ENCODE results near the gene PCK1. TPM values are rescaled to one million over a fixed set of nuclear protein-coding genes. Genes with fewer than 3 reads are reported as not detected.
A peak's percentile ranks its signal among the peaks of the same experiment; 100 is the strongest.
"Not testable (repeated sequence)": the region's sequence is repeated elsewhere in the genome, so short reads cannot be mapped to it uniquely, and the experiment has no call there.

PCK1 gene
- total RNA-seq: 100 to 1,000 TPM; 103 to 386 (median 203) TPM

DNA sequence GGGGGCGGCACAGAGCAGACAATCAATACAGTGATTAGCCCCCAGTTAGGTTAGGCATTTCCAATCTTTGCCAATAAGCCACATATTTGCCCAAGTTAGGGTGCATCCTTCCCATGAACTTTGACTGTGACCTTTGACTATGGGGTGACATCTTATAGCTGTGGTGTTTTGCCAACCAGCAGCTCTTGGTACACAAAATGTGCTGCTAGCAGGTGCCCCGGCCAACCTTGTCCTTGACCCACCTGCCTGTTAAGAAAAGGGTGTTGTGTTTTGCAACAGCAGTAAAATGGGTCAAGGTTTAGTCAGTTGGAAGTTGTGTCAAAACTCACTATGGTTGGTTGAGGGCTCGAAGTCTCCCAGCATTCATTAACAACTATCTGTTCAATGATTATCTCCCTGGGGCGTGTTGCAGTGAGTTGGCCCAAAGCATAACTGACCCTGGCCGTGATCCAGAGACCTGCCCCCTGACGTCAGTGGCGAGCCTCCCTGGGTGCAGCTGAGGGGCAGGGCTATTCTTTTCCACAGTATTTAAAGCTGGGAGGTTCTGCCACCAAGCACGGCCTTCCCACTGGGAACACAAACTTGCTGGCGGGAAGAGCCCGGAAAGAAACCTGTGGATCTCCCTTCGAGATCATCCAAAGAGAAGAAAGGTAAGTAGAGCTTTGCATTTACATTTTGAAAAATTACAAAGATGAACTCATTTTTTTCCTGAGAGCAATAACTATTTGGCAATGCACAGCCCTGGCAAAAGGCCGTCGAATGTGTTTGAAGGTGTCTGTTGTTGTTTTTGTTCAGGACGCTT lies at the start of gene PCK1:
TSS of gene PCK1 (plus strand) at position 557 of the 802 bp plus-strand sequence. CDS start 302 bp downstream, outside the sequence.
- peak; percentile 87 for ATAC-seq (ENCODE audit: low FRiP score)
- TF ChIP-seq, protein P1, sequence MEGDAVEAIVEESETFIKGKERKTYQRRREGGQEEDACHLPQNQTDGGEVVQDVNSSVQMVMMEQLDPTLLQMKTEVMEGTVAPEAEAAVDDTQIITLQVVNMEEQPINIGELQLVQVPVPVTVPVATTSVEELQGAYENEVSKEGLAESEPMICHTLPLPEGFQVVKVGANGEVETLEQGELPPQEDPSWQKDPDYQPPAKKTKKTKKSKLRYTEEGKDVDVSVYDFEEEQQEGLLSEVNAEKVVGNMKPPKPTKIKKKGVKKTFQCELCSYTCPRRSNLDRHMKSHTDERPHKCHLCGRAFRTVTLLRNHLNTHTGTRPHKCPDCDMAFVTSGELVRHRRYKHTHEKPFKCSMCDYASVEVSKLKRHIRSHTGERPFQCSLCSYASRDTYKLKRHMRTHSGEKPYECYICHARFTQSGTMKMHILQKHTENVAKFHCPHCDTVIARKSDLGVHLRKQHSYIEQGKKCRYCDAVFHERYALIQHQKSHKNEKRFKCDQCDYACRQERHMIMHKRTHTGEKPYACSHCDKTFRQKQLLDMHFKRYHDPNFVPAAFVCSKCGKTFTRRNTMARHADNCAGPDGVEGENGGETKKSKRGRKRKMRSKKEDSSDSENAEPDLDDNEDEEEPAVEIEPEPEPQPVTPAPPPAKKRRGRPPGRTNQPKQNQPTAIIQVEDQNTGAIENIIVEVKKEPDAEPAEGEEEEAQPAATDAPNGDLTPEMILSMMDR (IDR thresholded peaks at IDR 0.05): no peak
- peak; percentile 68 for DNase-seq (ENCODE audit: low spot score)

DNA sequence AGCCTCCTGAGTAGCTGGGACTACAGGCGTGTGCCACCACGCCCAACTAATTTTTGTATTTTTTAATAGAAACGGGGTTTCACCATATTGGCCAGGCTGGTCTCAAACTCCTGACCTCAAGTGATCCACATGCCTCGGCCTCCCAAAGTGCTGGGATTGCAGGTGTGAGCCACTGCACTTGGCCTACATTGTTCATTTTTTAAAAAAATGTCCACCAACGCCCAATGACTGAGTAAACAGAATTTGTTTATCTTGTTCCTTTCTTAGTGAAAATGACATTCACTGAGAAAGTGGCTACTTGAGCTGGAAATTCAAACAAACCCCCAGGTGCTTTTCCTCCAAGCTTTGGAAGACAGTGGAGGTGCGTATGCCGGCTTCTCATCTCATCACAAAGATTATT lies 49.2 kb upstream of the PCK1 start:
- not testable (repeated sequence) for ATAC-seq (ENCODE audit: low FRiP score); DNase-seq (ENCODE audit: low spot score)

DNA sequence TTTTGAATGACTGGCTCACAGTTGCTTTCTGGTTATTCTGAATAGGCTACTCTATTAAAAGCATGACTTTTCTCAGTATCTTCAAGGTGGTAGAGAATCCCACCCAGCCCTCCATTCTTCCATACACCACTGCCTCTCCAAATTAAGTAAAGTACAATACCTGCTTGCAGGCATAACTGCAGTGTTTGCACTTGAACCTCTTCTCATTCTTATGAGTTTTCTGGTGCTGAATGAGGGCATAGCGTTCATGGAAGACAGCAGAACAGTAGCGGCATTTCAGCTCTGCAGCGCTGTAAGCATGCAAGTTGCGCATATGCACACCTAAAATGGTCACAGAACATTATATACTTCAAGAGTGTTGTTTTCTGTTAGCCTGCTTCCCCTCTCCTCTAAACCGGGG lies 48.5 kb upstream of the PCK1 start:
- ATAC-seq (ENCODE audit: low FRiP score) (no peak), DNase-seq (ENCODE audit: low spot score) (no peak)
- TF ChIP-seq, protein P1 (IDR thresholded peaks at IDR 0.05): no peak

DNA sequence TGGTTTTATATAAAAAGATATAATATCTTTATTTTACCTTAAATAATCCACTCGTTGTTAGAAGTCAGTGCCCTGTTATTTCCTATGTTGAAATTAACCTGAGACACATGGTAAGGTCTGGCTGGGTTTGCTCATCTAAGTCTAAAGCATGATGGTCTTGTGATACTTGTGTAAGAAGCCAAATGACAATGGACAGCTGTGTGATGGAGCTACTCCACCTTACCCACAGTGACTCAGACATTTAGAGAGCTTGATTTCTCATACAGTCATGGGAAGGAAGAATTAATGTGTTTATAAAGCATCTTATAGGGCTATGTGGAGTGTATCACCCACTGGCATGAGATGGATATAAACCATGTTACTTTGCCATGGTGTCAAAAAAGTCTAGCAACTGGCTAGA lies 47.7 kb upstream of the PCK1 start:
- DNase-seq (ENCODE audit: low spot score) (no peak), ATAC-seq (ENCODE audit: low FRiP score) (no peak)
- TF ChIP-seq, protein P1 (IDR thresholded peaks at IDR 0.05): no peak

DNA sequence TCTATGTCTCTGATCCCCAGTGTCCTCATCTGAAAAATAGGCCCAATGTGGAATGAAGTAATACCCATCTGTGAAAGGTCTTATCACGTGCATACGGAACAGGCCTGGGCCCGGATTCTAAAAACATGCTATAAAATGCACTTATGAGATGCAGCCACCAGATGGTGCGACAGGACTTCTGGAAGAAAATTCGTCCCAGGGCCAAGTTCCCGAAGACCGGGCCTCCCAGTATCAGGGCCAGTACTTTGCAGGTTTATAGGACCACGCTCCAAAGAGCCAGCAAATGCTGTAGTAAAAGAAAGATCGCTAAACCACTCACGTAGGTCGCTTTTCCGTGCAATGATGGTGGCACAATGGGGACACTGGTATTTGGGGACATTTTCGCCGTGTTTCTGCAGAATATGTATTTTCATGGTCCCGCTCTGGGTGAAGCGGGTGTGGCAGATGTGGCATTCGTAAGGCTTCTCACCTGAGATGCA lies 46.6 kb upstream of the PCK1 start:
- ATAC-seq (ENCODE audit: low FRiP score) (peak; percentile 73), DNase-seq (ENCODE audit: low spot score) (peak; percentile 44)

DNA sequence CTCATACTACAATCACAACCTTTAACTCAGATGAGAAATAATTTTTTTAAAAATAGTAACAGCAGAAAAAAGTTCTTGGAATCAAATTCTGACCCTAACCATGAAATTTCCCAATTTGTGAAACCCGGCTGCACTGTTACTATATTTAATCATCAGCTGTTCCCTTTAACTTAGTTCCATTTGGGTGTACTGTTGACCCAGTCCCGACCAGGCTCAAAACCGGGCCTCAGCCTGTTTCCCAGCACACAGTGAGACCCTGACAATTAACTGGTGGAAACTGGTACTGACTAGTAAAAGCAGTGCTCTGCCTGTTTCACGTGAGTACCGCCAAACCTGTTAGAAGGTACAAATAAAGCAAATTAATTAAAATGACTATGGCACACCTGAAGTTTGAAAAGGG lies 43.0 kb upstream of the PCK1 start:
- no peak for DNase-seq (ENCODE audit: low spot score)
- ATAC-seq (ENCODE audit: low FRiP score): no peak
- TF ChIP-seq, protein P1 (IDR thresholded peaks at IDR 0.05): no peak

More for the DNA sequence above, 46.6 kb upstream of the PCK1 start:
- TF ChIP-seq, protein P1 (IDR thresholded peaks at IDR 0.05): peak in 2 of 3 donors; percentile 36 to 53

DNA sequence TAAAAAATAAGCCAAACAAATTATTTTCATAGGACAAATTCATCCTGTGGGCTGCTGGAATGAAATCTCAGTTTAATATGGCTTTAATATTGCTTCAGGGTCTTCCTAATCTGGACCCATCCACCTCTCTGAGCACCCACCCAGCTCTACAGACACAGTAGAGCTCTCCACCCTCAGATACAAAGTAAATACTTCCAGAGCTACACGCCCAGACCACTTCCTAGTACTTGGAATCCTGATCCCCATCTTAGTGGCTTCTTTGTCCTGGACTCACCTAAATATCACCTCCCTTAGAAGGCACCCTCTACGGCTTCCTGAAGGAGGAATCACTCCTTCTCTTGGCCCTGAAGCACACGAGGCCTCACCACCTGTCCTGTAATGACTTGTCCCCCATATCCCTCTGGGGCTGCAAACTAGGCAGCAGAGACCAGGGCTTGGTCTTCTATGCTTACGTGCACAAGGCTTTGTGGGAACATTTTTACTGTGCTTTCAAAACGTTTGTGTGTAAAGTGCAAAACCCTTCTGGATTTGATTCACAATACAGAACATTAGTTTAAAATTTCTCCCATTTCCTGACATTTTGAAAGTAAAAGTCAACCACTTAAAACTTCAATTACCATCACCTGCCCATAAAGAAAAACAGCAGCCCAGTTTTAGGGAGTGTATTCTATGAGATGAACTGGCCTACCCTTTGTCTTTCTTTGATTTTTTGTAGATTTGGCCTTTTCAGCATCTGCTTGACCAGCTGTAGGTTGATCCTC lies 38.4 kb upstream of the PCK1 start:
- ATAC-seq (ENCODE audit: low FRiP score): no peak
- DNase-seq (ENCODE audit: low spot score): no peak
- TF ChIP-seq, protein P1 (IDR thresholded peaks at IDR 0.05): no peak
